Measurements from ENCODE around the gene PITX2. TPM values are rescaled to one million over a fixed set of nuclear protein-coding genes. Genes with fewer than 3 reads are reported as not detected.

PITX2 gene
- total RNA-seq, 1 experiment from 2014 or later: 24.9 TPM

- TF ChIP-seq ZNF281 (CRISPR knock-in tag; IDR thresholded peaks at IDR 0.05) (no peak), GTF2I (CRISPR knock-in tag; conservative IDR thresholded peaks at IDR 0.05) (no peak), E2F1 (CRISPR knock-in tag; IDR thresholded peaks at IDR 0.05) (no peak)
- no peaks in the 10 kb centered on the region for H3K27me3 Mint-ChIP-seq (ENCODE audit: low read depth)
- ChIA-PET CTCF (no interaction called here), POLR2A (interaction anchor here (0.6 kb wide), 1 partner anchor 14 kb away, joined by 3 read pairs; no protein-coding TSS in a partner anchor)
- H3K27ac Mint-ChIP-seq: no peak overlapping the region
- DNase-seq (ENCODE audit: low spot score) (no peak), ATAC-seq (peak; percentile 24; the same call in 1 of the 2 replicates)
- H3K36me3 Mint-ChIP-seq: peaks cover 1% of the 10 kb centered on the region
- peaks cover 4% of the 10 kb centered on the region for H3K9me3 Mint-ChIP-seq
- H3K4me3 Mint-ChIP-seq: no peak overlapping the region
- H3K4me1 Mint-ChIP-seq: no peaks in the 10 kb centered on the region
Measured at GRCh38 chr4:110663738-110664444, 41.0 kb upstream of the PITX2 start.

GRCh38 chr4:110663206-110663605, 40.3 kb upstream of the PITX2 start:
- Mint-ChIP-seq H3K9me3 (peaks cover 7% of the 10 kb centered on the region), H3K4me3 (no peak overlapping the region), H3K27ac (no peak overlapping the region), H3K36me3 (peaks cover 4% of the 10 kb centered on the region), H3K4me1 (no peaks in the 10 kb centered on the region), H3K27me3 (ENCODE audit: low read depth) (no peaks in the 10 kb centered on the region)
- DNase-seq (ENCODE audit: low spot score) (no peak), ATAC-seq (no peak)
- CTCF ChIA-PET: no interaction called here
- POLR2A ChIA-PET: no interaction called here
- TF ChIP-seq FOXP1 (CRISPR knock-in tag; IDR thresholded peaks at IDR 0.05; ENCODE audit: borderline replicate concordance) (no peak), E2F4 (CRISPR knock-in tag; IDR thresholded peaks at IDR 0.05; ENCODE audit: borderline replicate concordance, low read depth) (no peak), PRRX2 (CRISPR knock-in tag; IDR thresholded peaks at IDR 0.05) (no peak)

GRCh38 chr4:110660755-110661154, 37.9 kb upstream of the PITX2 start:
- no peaks in the 10 kb centered on the region for H3K4me1 Mint-ChIP-seq
- ChIA-PET CTCF (no interaction called here), POLR2A (no interaction called here)
- H3K27me3 Mint-ChIP-seq (ENCODE audit: low read depth): no peaks in the 10 kb centered on the region
- no peak overlapping the region for H3K4me3 Mint-ChIP-seq
- H3K36me3 Mint-ChIP-seq: peaks cover 4% of the 10 kb centered on the region
- no peak overlapping the region for H3K27ac Mint-ChIP-seq
- DNase-seq (ENCODE audit: low spot score): no peak
- H3K9me3 Mint-ChIP-seq: peaks cover 7% of the 10 kb centered on the region
- no peak for ATAC-seq
- TF ChIP-seq SMAD4 (CRISPR knock-in tag; IDR thresholded peaks at IDR 0.05) (no peak), TEAD1 (CRISPR knock-in tag; IDR thresholded peaks at IDR 0.05) (no peak), HMGA2 (CRISPR knock-in tag; IDR thresholded peaks at IDR 0.05) (no peak), ZNF138 (CRISPR knock-in tag; conservative IDR thresholded peaks at IDR 0.05) (no peak), ZNF425 (CRISPR knock-in tag; conservative IDR thresholded peaks at IDR 0.05) (no peak), TEAD4 (CRISPR knock-in tag; IDR thresholded peaks at IDR 0.05) (no peak), ESRRA (CRISPR knock-in tag; IDR thresholded peaks at IDR 0.05; ENCODE audit: borderline replicate concordance) (no peak), MLX (CRISPR knock-in tag; IDR thresholded peaks at IDR 0.05) (no peak), USF2 (CRISPR knock-in tag; IDR thresholded peaks at IDR 0.05) (no peak), IRF1 (CRISPR knock-in tag; IDR thresholded peaks at IDR 0.05) (no peak), GRHL2 (CRISPR knock-in tag; IDR thresholded peaks at IDR 0.05; ENCODE audit: insufficient replicate concordance, severe bottlenecking) (no peak), ZBTB43 (CRISPR knock-in tag; IDR thresholded peaks at IDR 0.05) (no peak), TP53 (CRISPR knock-in tag; IDR thresholded peaks at IDR 0.05) (no peak), ZNF219 (CRISPR knock-in tag; IDR thresholded peaks at IDR 0.05; ENCODE audit: borderline replicate concordance) (no peak)
